Measurements from ENCODE around the gene COG5.

GRCh38 chr7:107168233-107169119 lies 395.2 kb downstream of the COG5 start, which contains the start of gene HBP1:
- TF ChIP-seq CSRNP3 (CRISPR knock-in tag; IDR thresholded peaks at IDR 0.05) (peak; percentile 54; the same call in 1 of the 2 replicates), ARNTL (CRISPR knock-in tag; IDR thresholded peaks at IDR 0.05; ENCODE audit: borderline replicate concordance, low read depth) (no peak), CREB5 (CRISPR knock-in tag; IDR thresholded peaks at IDR 0.05; ENCODE audit: low read depth) (no peak; the same call in 1 of the 2 replicates), CSDC2 (CRISPR knock-in tag; IDR thresholded peaks at IDR 0.05) (no peak), ZFP30 (CRISPR knock-in tag; IDR thresholded peaks at IDR 0.05) (no peak), SNAI2 (CRISPR knock-in tag; IDR thresholded peaks at IDR 0.05) (no peak), ZFP3 (CRISPR knock-in tag; IDR thresholded peaks at IDR 0.05) (peak; percentile 37; the same call in 1 of the 2 replicates), PATZ1 (CRISPR knock-in tag; IDR thresholded peaks at IDR 0.05; ENCODE audit: borderline replicate concordance) (no peak), RARB (CRISPR knock-in tag; IDR thresholded peaks at IDR 0.05) (no peak)
